ENCODE results near the gene TP53. TPM values are rescaled to one million over a fixed set of nuclear protein-coding genes. Genes with fewer than 3 reads are reported as not detected.
A peak's percentile ranks its signal among the peaks of the same experiment; 100 is the strongest.
"Not testable (repeated sequence)": the region's sequence is repeated elsewhere in the genome, so short reads cannot be mapped to it uniquely, and the experiment has no call there.

The TP53 gene
- total RNA-seq, 1 donor from 2014 or later = 18.7 TPM

DNA sequence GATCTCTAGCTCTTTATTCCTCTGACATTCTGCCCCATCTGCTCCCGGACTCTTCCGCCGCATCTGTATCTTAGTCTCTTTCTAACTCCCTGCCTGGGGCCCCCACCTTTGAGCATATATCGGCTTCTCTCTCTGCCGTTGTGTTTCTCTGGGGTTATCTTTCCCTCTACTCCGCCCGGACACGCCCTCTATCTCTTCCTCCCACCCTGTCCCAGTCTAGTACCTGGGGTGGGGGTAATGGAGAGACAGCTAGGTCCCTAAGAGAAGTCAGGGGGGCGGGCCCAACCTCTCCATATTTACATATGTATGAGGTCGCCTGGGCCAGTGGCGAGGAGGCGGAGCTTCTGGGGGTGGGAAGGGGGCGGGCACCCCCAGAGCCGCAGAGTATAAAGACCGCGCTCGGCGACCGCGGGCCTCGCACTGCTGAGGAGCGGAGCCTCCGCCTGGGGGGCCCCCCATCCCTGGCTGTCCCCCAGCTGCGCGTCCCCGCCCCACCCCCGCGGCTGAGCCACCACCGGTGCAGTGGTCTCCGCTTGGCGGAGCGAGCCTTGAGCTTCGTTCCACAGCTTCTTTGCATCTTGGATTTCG lies 36.7 kb downstream of the TP53 start, which contains the start of gene ATP1B2:
TSS of gene ATP1B2 (plus strand) at position 418 of the 588 bp plus-strand sequence. CDS start 593 bp downstream, outside the sequence.
- Histone ChIP-seq H3K27ac (peak within 1 kb of the TSS; percentile 73), H3K4me3 (peak within 1 kb of the TSS; percentile 51 to 62), H3K9me3 (no peaks in the 10 kb centered on the region), H3K27me3 (peaks cover 14% of the 10 kb centered on the region), H3K4me1 (peaks cover 24% of the 10 kb centered on the region), H3K36me3 (no peaks in the 10 kb centered on the region)
- TF ChIP-seq POLR2A (IDR thresholded peaks at IDR 0.05) (no peak), POLR2AphosphoS5 (IDR thresholded peaks at IDR 0.05; ENCODE audit: insufficient read depth in 1 of 2, low read depth in 1 of 2) (peak in 1 of 2 donors; percentile 50)
- TF ChIP-seq, protein P1, sequence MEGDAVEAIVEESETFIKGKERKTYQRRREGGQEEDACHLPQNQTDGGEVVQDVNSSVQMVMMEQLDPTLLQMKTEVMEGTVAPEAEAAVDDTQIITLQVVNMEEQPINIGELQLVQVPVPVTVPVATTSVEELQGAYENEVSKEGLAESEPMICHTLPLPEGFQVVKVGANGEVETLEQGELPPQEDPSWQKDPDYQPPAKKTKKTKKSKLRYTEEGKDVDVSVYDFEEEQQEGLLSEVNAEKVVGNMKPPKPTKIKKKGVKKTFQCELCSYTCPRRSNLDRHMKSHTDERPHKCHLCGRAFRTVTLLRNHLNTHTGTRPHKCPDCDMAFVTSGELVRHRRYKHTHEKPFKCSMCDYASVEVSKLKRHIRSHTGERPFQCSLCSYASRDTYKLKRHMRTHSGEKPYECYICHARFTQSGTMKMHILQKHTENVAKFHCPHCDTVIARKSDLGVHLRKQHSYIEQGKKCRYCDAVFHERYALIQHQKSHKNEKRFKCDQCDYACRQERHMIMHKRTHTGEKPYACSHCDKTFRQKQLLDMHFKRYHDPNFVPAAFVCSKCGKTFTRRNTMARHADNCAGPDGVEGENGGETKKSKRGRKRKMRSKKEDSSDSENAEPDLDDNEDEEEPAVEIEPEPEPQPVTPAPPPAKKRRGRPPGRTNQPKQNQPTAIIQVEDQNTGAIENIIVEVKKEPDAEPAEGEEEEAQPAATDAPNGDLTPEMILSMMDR (IDR thresholded peaks at IDR 0.05) = no peak
- intact Hi-C loops (cut with DNase I) = no loop called here
- no peak for DNase-seq (ENCODE audit: extremely low spot score in 2 of 2)

DNA sequence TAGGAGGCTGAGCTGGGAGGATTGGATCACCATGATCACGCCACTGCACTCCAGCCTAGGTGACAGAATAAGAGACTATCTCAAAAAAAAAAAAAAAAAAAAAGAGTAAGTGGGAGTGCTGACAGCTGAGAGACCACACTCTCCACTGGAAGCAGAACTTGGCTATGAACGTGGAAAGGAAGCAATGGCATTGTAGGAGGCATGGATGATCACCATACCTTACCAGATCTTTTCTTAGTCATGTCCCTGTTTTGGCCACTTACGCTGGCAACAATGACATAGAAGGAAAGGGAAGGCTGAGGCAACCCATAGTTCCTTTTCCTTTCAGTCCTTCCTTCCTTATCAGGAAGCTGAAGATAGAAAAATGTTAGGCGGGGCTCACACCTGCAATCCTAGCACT lies 40.3 kb downstream of the TP53 start:
- Histone ChIP-seq H3K36me3 (no peaks in the 10 kb centered on the region), H3K4me3 (no peak overlapping the region), H3K27ac (no peak overlapping the region), H3K4me1 (peaks cover 22% of the 10 kb centered on the region), H3K27me3 (peaks cover 12% of the 10 kb centered on the region), H3K9me3 (no peaks in the 10 kb centered on the region)
- no peak for DNase-seq (ENCODE audit: extremely low spot score in 2 of 2)
- intact Hi-C loops (cut with DNase I) = no loop called here
- TF ChIP-seq, protein P1 (IDR thresholded peaks at IDR 0.05) = no peak
- TF ChIP-seq POLR2AphosphoS5 (IDR thresholded peaks at IDR 0.05; ENCODE audit: insufficient read depth in 1 of 2, low read depth in 1 of 2) (no peak), POLR2A (IDR thresholded peaks at IDR 0.05) (no peak)

GRCh38 chr17:7646457-7646856 lies 40.8 kb downstream of the TP53 start:
- no peaks in the 10 kb centered on the region for H3K9me3 ChIP-seq
- intact Hi-C loops (cut with DNase I) = no loop called here

GRCh38 chr17:7644775-7645174 lies 42.5 kb downstream of the TP53 start:
- no peak overlapping the region for H3K27ac ChIP-seq
- no peaks in the 10 kb centered on the region for H3K9me3 ChIP-seq
- H3K36me3 ChIP-seq = no peaks in the 10 kb centered on the region
- no peaks in the 10 kb centered on the region for H3K4me1 ChIP-seq
- intact Hi-C loops (cut with DNase I) = no loop called here
- TF ChIP-seq POLR2A (IDR thresholded peaks at IDR 0.05) = no peak
- TF ChIP-seq, protein P1 (IDR thresholded peaks at IDR 0.05) = no peak
- no peak for TF ChIP-seq POLR2AphosphoS5 (IDR thresholded peaks at IDR 0.05; ENCODE audit: insufficient read depth in 1 of 2, low read depth in 1 of 2)
- no peaks in the 10 kb centered on the region for H3K27me3 ChIP-seq
- H3K4me3 ChIP-seq = no peak overlapping the region
- no peak for DNase-seq (ENCODE audit: extremely low spot score in 2 of 2)

More at GRCh38 chr17:7646457-7646856, 40.8 kb downstream of the TP53 start:
- no peaks in the 10 kb centered on the region for H3K36me3 ChIP-seq
- H3K27me3 ChIP-seq = peaks cover 6% of the 10 kb centered on the region
- H3K27ac ChIP-seq = no peak overlapping the region
- DNase-seq (ENCODE audit: extremely low spot score in 2 of 2) = no peak
- TF ChIP-seq POLR2A (IDR thresholded peaks at IDR 0.05) = no peak
- TF ChIP-seq, protein P1 (IDR thresholded peaks at IDR 0.05) = no peak
- TF ChIP-seq POLR2AphosphoS5 (IDR thresholded peaks at IDR 0.05; ENCODE audit: insufficient read depth in 1 of 2, low read depth in 1 of 2) = no peak
- H3K4me3 ChIP-seq = no peak overlapping the region
- H3K4me1 ChIP-seq = peaks cover 17% of the 10 kb centered on the region

DNA sequence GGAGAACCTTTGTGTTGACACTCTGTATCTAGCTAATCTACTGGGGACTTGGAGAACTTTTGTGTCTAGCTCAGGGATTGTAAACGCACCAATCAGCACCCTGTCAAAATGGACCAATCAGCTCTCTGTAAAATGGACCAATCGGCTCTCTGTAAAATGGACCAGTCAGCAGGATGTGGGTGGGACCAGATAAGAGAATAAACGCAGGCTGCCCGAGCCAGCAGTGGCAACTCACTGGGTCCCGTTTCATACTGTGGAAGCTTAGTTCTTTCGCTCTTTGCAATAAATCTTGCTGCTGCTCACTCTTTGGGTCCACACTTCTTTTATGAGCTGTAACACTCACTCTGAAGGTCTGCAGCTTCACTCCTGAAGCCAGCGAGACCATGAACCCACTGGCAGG lies 45.7 kb downstream of the TP53 start:
- H3K27me3 ChIP-seq; H3K4me3 ChIP-seq; H3K9me3 ChIP-seq; H3K27ac ChIP-seq; intact Hi-C loops (cut with DNase I); H3K4me1 ChIP-seq; DNase-seq (ENCODE audit: extremely low spot score in 2 of 2); H3K36me3 ChIP-seq: not testable (repeated sequence)

Measured in vagina (tissue), 2 donors.